Liver (tissue), 2 donors: ENCODE measurements around the gene TSHZ3.

Experiments
- CTCF ChIP-seq: fragments of 150-350 bp; IDR thresholded peaks from 2 replicates; pipeline ENCODE4 v1.5.1; 2017; ENCODE audit warnings: improper control_type of control experiment, low read depth, low read length; ENCODE audit not compliant: missing input control
- REST ChIP-seq: IDR thresholded peaks from 2 replicates; pipeline ENCODE4 v1.6.1; 2016; ENCODE audit warnings: antibody characterized with exemption, mild to moderate bottlenecking
- donor health status: healthy.

GRCh38 chr19:31256593-31256960, 92.7 kb downstream of the TSHZ3 start:
- TF ChIP-seq REST: no peak
- no peak for TF ChIP-seq CTCF
